Testis (tissue), 2 donors: ENCODE data around the gene GH2.

Experiments
- CTCF ChIP-seq, 3 experiments: fragments of 450-650 bp in 2 of 3; fragments of 200-600 bp in 1 of 3; sonication (generic) in 1 of 3; IDR thresholded peaks; one replicate each; pipeline ENCODE4 v1.5.1; 2016 to 2019; ENCODE audit warnings: antibody characterized with exemption in 3 of 3, mild to moderate bottlenecking in 2 of 3, moderate library complexity in 1 of 3
- POLR2A ChIP-seq: fragments of 450-650 bp; IDR thresholded peaks from one replicate; pipeline ENCODE4 v1.6.1; 2017; ENCODE audit warnings: antibody characterized with exemption, mild to moderate bottlenecking, moderate library complexity

GRCh38 chr17:63833741-63834373, 47.9 kb downstream of the GH2 start:
- TF ChIP-seq CTCF (IDR thresholded peaks at IDR 0.05): no peak
- no peak for TF ChIP-seq POLR2A
